Colonic mucosa (tissue), 4 donors: ENCODE results near the gene PDE6H. TPM values are rescaled to one million over a fixed set of nuclear protein-coding genes. Genes with fewer than 3 reads are reported as not detected.

Source experiments
- DNase-seq: peaks from one replicate; pipeline ENCODE4 v3.0.0-alpha.2; 2020
- H3K27ac ChIP-seq: fragments of 200-600 bp; one replicate; pipeline ENCODE4 v1.8.0; 2021
- H3K27me3 ChIP-seq: fragments of 200-600 bp; one replicate; pipeline ENCODE4 v1.8.0; 2021
- H3K36me3 ChIP-seq: fragments of 200-600 bp; one replicate; pipeline ENCODE4 v1.8.0; 2021
- H3K4me1 ChIP-seq: fragments of 200-600 bp; one replicate; pipeline ENCODE4 v1.8.0; 2021; ENCODE audit warnings: mild to moderate bottlenecking
- H3K4me3 ChIP-seq: fragments of 200-600 bp; one replicate; pipeline ENCODE4 v1.8.0; 2021
- H3K9ac ChIP-seq, 2 donors: one replicate each; pipeline ENCODE4 v1.7.0; 2013; ENCODE audit warnings: control low read depth in 2 of 2, low read depth in 2 of 2, low read length in 2 of 2
- H3K9me3 ChIP-seq: fragments of 200-600 bp; one replicate; pipeline ENCODE4 v1.8.0; 2021
- intact Hi-C: fragments of 100-400 bp; cut with DNase I; formaldehyde crosslinking; loops from one replicate; pipeline ENCODE4 v1.14.1; 2022
- total RNA-seq, 2 donors: library from RNA; stranded (reverse); fragmentation: NEBNext Ultra II Directional in 1 of 2; extraction: Animal tissue kit (Norgen Biotek cat#: 25700) in 1 of 2; gene quantifications; one replicate each; pipeline ENCODE4 v1.2.1, GENCODE V29; 2021
- TF ChIP-seq, protein P1 (sequence below): fragments of 200-600 bp; IDR thresholded peaks from one replicate; pipeline ENCODE4 v1.8.0; 2022; ENCODE audit warnings: antibody characterized with exemption, mild to moderate bottlenecking
- donor health status: healthy.
- donor health status: DM: no; HTN: no; CAD: no.
- donor health status: DM: no; HTN: no; CAD: no.

The PDE6H gene
- total RNA-seq, 2 donors from 2014 or later = not detected

DNA sequence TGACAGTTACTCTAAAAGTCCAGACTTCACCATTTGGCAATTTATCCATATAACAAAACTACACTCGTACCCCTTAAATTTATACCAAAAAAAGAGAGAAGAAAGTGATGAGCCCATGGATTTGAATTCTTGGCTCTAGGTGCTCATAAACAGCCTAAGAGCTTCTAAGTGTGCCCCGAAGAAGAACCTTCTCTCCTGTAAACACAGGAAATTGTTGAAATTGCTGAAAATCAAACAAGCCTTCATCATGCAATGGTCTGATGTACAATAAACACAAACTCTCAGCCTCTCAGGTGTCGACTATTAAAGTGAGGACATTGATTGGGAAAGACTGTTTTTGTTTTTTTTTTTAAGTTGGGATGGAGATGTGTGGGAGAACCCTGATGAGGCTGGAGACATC lies 21.8 kb downstream of the PDE6H start:
- no peaks in the 10 kb centered on the region for H3K27me3 ChIP-seq
- TF ChIP-seq, protein P1, sequence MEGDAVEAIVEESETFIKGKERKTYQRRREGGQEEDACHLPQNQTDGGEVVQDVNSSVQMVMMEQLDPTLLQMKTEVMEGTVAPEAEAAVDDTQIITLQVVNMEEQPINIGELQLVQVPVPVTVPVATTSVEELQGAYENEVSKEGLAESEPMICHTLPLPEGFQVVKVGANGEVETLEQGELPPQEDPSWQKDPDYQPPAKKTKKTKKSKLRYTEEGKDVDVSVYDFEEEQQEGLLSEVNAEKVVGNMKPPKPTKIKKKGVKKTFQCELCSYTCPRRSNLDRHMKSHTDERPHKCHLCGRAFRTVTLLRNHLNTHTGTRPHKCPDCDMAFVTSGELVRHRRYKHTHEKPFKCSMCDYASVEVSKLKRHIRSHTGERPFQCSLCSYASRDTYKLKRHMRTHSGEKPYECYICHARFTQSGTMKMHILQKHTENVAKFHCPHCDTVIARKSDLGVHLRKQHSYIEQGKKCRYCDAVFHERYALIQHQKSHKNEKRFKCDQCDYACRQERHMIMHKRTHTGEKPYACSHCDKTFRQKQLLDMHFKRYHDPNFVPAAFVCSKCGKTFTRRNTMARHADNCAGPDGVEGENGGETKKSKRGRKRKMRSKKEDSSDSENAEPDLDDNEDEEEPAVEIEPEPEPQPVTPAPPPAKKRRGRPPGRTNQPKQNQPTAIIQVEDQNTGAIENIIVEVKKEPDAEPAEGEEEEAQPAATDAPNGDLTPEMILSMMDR = no peak
- H3K4me3 ChIP-seq = no peak overlapping the region
- H3K9ac ChIP-seq = no peak overlapping the region
- no peaks in the 10 kb centered on the region for H3K9me3 ChIP-seq
- no peaks in the 10 kb centered on the region for H3K36me3 ChIP-seq
- intact Hi-C loops = loop anchor here (1.0 to 5.0 kb wide), 3 partner anchors 149 to 267 kb away; partner anchors contain the start of gene RERG
- no peak for DNase-seq
- H3K4me1 ChIP-seq = no peaks in the 10 kb centered on the region
- no peak overlapping the region for H3K27ac ChIP-seq

DNA sequence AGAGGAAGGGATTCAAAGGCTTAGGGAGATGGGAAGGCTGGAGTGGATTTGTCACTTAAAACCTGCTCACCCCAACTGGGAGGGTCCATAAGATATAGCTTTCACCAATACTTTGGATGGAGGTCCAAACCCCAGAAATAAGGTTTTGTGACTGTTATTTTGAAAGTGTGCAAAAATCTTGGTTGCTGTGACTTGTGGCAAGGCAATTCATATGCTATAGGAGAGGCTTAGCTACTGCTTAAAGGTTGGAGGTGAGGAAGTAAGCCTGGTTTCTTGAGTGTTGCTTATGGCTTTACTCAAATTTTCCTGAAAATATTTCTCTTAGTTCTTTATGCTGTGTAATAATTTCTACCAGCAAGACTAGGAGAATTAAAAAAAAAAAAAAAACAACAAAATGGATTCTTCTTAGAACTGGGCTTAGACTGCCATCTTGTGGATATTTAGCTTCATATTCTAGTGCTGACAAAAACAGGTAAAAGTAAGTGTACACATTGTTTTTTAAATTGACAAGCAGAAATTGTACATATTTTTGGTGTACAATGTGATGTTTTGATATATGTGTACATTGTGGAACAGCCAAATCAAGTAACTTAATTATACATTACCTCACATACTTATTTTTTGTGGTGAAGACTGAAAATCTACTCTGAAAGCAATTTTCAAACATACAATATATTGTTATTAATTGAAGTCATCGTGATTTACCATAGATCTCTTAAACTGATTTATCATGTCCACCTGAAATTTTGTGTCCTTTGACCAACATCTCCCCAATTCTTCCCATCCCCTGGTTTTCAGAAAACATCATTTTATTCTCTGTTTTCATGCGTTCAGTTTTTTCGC lies 23.0 kb downstream of the PDE6H start:
- Histone ChIP-seq H3K36me3 (no peaks in the 10 kb centered on the region), H3K27ac (no peak overlapping the region), H3K9me3 (no peaks in the 10 kb centered on the region), H3K4me3 (no peak overlapping the region), H3K9ac (no peak overlapping the region), H3K27me3 (no peaks in the 10 kb centered on the region), H3K4me1 (no peaks in the 10 kb centered on the region)
- TF ChIP-seq, protein P1 = peak; percentile 60
- intact Hi-C loops = loop anchor here (1.0 to 5.0 kb wide), 3 partner anchors 151 to 269 kb away; partner anchors contain the start of gene RERG
- DNase-seq = no peak

DNA sequence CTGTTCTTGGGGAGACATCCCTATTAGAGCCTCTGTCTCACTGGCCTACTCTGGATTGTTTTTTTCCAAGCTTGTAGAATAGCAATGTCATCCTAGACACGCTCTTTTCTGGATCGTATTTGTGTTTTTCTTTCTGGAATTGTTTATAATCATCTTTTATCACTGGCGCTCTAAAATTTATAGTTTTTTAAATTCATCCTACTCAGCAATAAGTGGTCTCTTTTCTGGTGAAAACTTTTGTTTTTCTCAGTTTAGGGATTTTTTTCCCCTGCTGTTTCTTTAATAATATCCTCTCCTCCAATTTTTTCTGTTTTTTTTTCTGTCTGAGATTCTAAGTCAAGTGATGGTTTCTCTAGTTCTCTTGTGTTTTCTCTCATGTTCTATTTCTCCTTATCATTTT lies 25.2 kb downstream of the PDE6H start:
- H3K27me3 ChIP-seq = no peaks in the 10 kb centered on the region
- TF ChIP-seq, protein P1 = no peak
- H3K36me3 ChIP-seq = no peaks in the 10 kb centered on the region
- intact Hi-C loops = loop anchor here (5.0 kb wide), 2 partner anchors 224 to 271 kb away; partner anchors contain the start of gene RERG
- H3K27ac ChIP-seq = no peak overlapping the region
- H3K4me1 ChIP-seq = no peaks in the 10 kb centered on the region
- no peak overlapping the region for H3K4me3 ChIP-seq
- DNase-seq = no peak
- H3K9ac ChIP-seq = no peak overlapping the region
- no peaks in the 10 kb centered on the region for H3K9me3 ChIP-seq

DNA sequence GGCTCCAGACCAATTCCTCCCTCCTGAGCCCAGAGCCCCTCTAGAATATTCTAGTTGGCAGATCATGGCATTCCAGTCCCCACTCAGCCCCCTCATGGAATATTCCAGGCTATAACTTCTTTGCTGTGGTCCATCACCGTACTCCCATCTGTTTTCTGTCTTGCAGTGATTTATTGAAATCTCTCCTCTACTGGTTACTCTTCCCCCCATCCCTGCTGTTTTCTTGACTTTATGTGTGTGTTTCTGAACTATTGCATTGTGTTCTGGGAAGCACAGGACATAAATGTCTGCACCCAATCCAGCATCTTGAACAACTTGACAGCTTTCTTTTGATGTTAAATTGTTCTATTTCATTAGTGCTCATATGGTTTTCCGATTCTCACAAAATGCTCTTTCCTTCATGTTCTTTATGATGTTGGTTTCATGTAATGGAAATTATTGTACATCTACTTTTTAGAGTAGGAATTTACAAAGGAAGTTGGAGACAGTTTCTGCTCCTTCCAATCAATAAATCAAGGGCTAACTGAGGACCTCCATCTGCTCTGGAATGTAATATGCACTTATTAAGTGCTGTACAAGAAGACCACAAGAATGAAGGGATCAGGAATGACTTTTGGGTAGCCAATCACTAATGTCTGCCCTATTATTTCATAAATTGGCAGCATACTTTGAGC lies 26.3 kb downstream of the PDE6H start:
- Histone ChIP-seq H3K4me1 (no peaks in the 10 kb centered on the region), H3K27ac (no peak overlapping the region)

More for the DNA sequence above, 26.3 kb downstream of the PDE6H start:
- Histone ChIP-seq H3K27me3 (no peaks in the 10 kb centered on the region), H3K36me3 (no peaks in the 10 kb centered on the region), H3K9me3 (no peaks in the 10 kb centered on the region), H3K4me3 (no peak overlapping the region), H3K9ac (no peak overlapping the region)
- intact Hi-C loops = loop anchor here (5.0 kb wide), 2 partner anchors 223 to 272 kb away; partner anchors contain the start of gene RERG
- no peak for DNase-seq
- TF ChIP-seq, protein P1 = no peak
